ENCODE data around the gene BMP10.

BMP10 gene

DNA sequence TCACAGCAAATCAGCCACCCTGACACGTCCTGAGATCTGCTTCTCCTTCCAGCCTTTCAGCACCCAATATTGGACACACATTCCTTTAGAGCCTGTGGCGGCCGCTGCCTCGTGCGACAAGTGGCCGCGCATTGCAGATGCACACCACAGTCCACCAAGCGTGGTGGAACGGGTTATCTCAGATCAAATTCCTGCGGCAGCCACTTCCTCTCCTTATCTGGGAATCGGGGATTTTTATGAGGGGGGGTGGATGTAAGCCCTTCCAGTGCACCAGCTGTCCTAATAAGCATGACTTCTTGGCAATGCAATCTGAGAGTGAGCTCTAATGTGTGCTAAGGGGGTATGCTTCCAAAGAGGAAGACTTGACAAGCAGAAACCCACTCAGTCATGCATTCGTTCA is 18.3 kb upstream of the BMP10 start:
- no peak for DNase-seq

DNA sequence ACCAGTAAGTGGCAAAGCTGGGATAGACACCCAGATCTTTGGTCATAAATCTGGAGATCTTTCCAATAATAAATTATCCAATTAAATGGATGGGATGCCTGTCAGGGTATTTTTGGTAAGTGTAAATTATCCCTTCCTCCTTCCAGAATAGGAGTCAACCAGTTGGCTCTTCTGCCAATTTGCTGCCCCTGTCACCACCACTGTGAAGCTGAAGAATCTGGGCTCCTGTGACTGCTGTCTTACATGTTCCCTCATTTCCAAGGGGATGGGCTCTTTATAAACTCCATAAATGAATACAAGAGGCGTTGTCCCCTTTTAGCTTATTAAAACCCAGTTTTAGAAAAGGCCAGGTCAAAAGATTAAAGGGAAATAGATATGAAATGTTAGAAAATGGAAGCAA is 17.8 kb upstream of the BMP10 start:
- DNase-seq, result no peak

DNA sequence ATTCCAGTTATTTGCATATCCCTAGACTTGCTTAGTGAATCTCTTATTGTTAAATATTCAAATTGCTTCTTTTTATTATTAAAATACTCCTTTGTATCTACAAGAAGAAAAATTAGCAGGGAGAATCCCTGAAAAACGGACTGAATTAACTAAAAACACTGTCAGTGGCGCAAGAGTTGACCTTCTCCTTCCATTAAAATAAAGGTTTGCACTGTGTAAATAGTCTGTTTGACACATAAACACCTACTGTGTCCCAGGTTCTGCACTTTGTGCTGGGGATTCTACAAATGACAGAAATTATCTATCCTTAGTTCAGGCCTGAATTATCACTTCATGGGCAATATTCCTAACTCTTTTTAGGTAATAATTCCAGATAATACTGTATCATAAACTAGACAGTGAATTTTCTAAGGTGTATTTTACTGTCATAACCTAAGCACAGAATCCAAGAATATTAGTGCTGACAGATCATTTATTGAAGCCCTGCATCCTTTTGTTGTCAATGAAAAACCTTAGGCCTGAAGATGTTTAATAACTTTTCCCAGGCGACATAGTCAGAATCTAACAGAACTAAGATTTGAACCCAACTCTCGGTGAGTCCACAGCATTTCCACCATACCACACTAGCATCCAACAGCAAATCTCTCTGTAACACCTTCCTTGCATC is 17.0 kb upstream of the BMP10 start:
- DNase-seq, result no peak

GRCh38 chr2:68885811-68886075 is 14.5 kb upstream of the BMP10 start:
- no peak for DNase-seq

- DNase-seq, result no peak
Observed at GRCh38 chr2:68885074-68885810, 14.0 kb upstream of the BMP10 start.

GRCh38 chr2:68880213-68880612 is 9.0 kb upstream of the BMP10 start:
- no peak for DNase-seq

GRCh38 chr2:68879296-68879695 is 8.1 kb upstream of the BMP10 start:
- DNase-seq, result no peak

DNA sequence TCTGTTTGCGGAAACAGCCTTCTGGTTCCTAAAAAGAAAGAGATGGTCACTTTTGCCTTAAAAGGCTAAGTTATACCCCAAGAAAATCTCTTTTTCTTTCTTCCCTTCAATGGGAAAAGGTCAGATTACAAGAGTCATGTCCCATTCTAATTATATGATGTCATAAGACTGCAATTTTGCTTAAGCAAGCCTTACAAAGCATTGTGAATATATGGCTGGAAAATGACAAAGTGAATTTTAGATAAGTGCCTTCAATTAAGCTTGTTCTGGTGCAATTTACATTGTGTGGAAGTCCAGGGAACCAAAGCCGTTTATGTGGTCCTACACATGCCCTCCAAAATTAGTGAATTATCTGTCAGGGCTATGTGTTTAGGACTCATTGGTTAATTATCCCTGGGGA is 7.6 kb upstream of the BMP10 start:
- no peak for DNase-seq

DNA sequence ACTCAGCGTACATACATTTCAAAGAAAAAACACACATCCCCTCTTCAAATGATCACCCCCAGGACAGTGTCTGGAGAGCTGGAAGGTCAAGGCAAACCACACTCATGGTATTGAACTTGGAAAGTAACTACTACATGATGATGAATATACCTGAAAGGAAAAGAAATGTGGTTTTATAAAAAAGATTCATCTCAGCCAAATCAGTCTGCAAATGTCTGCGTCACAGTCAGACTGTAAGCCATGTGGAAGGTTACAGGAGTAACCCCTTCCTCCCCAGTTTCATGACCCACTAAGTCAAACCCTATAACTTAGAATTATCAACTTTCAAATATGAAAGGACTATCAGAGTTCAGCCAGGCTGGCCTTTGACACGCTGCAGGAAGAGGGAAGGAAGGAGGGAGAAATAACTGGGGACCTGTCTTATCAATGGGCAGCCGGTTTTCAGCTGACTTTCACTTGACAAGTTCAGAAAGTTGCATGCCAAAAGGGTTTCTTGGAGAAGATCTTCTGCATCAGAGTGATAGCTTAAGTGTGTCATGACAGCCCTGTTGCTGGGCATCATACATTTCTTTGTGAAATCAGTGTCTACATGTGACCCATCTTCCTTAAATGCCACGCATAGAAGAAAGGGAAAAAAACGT is 7.0 kb upstream of the BMP10 start:
- DNase-seq, result no peak

DNA sequence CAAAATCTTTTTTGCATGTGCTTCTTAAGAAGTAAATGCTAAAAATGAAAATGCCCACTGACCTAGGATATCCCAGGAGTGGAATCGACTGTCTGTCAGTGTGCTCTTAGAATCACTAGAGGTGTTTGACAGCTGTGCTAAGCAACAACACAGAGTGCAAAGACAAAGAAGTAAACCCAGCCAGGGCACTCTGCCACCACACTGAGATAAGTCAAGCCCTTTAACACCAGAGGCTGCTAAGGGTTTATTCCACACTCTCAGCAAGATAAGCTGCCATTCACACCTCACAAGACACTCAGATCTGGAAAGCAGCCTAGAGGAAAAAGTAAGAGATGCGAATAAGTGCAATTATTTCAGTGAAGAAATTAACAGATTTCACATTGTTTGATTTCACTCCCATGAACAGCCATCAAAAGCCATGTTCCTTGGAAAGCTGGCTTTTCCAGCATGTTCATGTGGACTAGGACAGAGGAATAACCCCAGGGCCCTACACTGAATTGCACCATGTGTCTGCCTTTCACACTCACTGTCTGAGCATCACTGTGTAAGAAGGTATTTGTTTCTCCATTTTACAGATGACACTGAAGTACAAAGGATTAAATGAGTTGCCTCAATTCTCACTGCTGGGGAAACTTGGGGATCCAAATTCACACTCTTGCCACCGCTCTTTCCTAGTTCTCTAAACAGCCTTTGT is 6.0 kb upstream of the BMP10 start:
- DNase-seq, result no peak

DNA sequence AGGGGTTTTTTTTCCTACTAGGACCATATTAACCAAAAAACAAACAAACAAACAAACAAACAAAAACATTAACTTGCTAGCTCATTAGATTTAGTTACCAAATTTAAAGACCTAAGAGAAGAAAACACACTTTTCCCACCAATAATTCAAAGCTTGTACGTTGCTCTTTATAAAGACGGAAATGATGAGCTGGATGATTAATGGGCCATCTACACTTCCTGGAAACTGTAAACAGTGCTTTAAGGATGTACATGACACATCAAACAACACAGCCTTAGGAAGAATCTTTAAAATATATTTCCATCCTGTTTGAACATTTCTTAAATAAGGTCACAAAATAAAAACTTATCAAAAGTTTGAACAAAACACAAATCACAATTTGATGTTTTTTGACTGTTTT is 982 bp downstream of the BMP10 start:
- DNase-seq, result no peak

- DNase-seq, result no peak
Observed at GRCh38 chr2:68865108-68865507, 6.1 kb downstream of the BMP10 start.

DNA sequence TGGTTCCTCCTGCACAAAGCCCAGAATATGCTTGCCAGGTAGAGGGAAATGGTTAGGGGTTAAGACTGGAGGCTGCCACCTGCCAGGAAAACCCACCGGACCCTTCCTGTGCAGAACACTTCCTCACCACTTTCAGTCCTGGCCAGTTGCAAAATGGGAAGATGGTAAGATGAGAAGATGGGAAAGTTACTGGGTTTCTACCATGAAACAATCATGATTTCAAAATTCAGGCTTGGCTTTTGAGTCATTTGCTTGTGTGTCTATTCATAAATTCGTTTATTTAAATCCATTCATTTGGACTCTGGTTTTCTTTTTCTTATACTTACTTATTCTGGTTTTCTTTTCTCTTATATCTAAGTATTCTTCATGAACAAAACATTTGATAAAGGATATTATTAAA is 7.2 kb downstream of the BMP10 start:
- DNase-seq, result no peak

DNA sequence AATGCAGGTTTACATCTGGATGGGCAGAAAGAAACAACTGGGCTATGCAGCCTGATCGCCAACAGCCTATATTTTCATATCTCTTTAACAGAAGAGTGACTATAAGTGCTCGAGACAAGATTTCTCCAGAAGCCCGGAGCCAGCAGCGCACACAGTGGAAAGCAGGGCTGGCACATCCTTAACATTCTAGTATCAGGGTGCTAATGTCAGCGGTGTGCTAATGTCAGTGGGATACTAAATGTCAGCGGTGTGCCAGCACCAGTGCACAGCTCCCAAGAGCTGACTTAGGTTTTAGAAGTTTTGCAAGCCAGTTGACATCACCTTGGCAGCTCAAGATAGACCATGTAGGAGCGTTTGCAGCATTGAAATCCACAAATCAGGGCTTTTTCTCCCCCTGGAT is 8.3 kb downstream of the BMP10 start:
- DNase-seq, result no peak

DNA sequence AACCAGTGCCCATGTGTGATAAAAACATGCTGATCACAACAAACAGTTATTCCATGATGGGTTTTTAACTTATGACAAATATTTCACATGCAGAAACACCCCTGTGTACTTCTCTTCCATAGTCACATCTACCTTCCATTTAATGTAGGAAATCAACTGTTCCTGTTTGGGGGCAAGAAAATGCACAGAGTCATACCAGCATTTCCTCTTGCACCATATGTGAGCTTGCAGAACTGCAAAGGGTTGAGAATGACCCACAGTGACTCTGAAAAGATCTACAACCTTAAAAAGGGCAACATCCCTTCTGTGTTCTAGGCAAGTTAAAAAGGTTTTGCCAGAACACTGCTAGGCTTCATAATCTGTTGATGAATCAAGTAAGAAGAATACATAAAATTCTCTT is 9.9 kb downstream of the BMP10 start:
- DNase-seq, result peak in 1 of 5 experiments; percentile 14

DNA sequence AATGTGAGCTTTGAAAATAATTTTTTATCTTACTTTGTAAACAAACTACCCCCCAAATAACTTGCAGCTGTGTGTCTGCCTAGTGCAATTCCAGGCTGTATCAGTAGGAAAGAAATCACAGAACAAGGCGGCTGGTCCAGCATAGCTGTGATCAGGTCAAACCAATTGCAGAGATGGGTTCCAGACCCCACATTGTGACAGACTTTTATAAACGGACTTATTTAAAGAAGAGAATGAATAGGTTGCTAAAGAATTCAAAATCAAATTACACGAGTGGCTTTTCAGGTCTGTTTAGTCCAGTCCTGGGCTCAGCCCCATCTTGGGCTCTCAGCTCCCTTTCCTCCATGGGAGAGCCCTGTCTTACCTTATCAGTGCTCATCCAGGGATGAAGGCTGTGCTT is 11.1 kb downstream of the BMP10 start:
- DNase-seq, result no peak

DNA sequence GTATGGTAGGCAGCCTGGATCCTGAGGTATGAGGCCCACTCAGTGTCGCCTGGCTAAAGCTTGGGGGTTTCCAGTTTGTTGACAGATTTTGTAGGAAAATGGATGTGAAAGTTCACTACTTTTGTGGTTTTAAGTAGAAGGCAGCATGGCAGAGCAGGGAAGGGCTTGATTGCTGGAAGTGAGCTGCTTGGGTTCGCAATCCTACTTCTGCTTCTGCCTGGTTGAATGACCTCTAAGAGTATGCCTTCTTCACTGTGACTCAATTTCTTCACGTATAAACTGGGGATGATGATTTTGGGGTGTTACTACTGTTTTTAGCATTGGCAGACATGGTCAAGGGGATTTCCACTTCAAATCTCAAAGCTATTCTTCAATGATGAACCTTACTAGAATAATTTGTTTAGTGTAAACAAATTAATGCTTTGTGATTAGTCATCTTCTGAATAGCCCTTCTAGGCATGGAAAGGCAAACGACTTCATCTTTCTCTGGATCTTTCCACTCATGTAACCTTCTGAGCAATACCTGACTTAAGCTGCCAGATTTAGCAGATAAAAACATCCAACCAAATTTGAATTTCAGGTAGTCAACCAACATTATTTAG is 13.2 kb downstream of the BMP10 start:
- peak in 1 of 5 experiments; percentile 4 for DNase-seq

DNA sequence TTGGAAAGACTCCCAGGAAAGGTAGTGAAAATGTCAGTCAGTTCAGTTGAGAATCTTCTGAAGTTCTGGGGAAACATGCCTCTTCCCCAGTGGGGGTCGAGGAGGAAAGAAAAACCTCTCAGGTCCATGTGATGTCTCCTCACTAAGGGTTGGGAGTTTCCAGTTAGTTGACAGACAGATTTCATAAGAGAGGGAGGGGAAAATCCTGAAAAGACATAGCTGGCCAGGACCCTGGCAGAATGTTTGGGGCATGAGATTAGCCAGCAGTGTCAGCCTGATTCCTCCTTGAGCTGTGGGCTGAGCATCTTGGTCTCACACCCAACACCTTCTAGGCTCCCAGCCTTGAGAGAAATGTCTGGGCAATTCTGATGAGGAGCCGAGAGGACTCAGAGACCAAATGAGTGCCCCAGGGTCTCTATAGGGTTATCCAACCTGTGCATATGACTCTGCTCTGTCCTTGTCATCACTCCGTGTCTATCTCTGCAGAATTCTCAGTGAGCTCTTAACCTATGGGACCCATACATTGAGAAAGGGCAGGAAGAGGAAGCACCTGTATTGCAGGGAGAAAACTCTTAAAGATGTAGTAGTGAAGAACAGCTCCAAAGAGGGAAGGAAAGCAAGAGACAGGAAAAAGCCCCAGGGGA is 13.9 kb downstream of the BMP10 start:
- DNase-seq, result no peak

DNA sequence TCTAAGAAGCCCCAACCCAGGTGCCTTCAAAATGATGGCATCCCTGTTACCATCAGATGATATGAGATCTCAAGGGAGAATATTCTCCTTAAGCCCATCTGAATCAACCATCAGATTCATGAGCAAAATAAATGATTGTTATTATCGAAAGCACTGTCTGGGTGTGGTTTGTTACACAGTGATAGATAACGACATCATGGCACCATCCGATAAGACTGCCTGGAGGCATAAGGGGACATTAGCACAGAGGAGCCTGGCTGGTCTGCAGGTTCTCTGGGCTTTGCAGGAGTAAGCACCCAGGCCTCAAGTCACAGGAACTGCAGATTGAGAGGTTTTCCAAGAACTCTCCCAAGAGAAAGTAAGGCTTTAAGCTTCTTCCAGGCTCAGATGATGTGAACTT is 15.6 kb downstream of the BMP10 start:
- DNase-seq, result no peak

DNA sequence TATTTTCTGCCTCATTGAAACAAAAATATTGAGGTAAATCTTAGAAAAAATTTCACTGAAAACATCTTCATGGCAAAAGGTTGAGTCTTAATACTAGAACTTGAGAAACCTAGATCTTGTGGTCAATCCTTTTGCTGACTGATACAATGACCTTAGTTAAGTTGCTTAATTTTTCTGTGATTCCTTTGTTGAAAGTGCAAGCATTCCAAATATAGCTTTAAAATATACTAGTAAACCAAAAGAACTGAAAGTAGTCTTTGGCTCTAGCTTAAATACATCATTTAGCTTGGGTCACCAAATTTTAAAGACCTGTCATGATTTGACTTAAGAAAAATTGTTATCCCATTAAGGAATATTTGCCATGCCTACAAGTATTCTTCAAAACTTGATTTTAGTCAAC is 16.7 kb downstream of the BMP10 start:
- DNase-seq, result no peak

DNA sequence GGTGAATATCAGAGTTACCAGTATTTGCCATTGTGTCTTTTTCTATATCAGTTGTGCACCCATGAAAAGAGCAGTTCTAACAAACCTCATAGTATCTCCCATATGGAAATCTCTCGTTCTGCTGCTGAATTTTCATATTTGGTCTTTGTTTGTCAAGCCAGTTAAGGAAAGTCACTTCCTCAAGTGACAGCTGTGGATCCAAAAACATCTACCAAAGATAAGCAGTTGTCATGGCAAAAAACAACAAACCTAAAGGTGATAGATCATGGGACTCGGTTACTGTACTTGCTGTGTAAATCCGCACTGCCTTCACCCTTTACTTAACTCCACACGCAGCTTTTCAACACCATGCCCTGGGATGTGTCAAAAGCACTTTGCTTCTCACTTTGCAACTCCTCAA is 17.3 kb downstream of the BMP10 start:
- DNase-seq, result no peak

DNA sequence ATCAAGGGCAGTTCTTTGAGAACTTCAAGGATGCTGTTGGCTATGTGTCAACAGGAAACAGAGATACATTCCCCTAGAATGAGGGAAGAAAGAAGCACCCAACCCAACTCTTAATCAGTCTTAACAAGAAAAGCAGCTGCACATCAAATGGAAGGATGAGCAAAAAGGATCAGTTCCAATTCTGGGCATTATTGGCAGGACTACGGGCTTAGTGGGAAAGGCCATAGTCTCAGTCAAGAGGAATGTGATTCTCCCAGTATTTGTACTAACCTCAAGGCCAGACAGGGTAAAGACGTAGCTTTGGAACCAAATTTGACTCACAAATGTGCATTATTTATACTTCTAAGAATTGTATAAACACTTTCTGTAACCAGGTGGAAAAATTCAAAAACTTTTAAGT is 18.2 kb downstream of the BMP10 start:
- no peak for DNase-seq

DNA sequence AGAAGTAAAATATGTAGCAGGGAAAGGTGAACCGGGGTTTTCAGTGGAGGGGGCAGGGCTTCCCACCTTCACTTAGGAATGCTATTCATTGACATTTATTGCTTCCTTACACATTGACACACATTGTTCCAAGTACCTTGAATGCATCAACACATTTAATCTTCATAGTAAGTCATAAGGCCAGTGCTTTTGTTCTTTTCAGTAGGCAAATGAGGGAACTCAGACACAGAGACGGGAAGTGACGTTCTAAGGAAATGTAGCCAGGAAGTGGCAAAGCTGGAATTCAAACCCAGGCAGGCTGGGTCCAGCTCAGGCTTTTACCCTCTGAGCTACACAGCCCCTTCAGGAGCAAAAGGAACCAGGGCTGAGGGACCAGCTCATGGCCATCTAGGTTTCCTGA is 20.7 kb downstream of the BMP10 start:
- DNase-seq, result no peak

All from T-helper 2 cell (primary cell).